GM18502 (cell line): ENCODE measurements around the gene DPYD.

Source experiments
- ATAC-seq: cut with Tn5 transposase; IDR thresholded peaks from one replicate; pipeline ENCODE4 v1.9.1; 2021; ENCODE audit warnings: mild to moderate bottlenecking; ENCODE audit not compliant: unreplicated experiment, poor library complexity

The DPYD gene

GRCh38 chr1:97337250-97338030 is 583.4 kb downstream of the DPYD start:
- ATAC-seq = no peak

- no peak for ATAC-seq
Measured at GRCh38 chr1:97334454-97334853, 586.4 kb downstream of the DPYD start.

GRCh38 chr1:97332716-97333115 is 588.1 kb downstream of the DPYD start:
- ATAC-seq = no peak

GRCh38 chr1:97331165-97331564 is 589.7 kb downstream of the DPYD start:
- no peak for ATAC-seq

- no peak for ATAC-seq
Measured at GRCh38 chr1:97314685-97315084, 606.1 kb downstream of the DPYD start.

GRCh38 chr1:97308131-97308530 is 612.7 kb downstream of the DPYD start:
- no peak for ATAC-seq

- ATAC-seq = no peak
Measured at GRCh38 chr1:97307568-97307967, 613.3 kb downstream of the DPYD start.

- no peak for ATAC-seq
Measured at GRCh38 chr1:97307151-97307550, 613.7 kb downstream of the DPYD start.

- no peak for ATAC-seq
Measured at GRCh38 chr1:97306504-97306903, 614.3 kb downstream of the DPYD start.

- ATAC-seq = no peak
Measured at GRCh38 chr1:97304366-97304765, 616.5 kb downstream of the DPYD start.

- ATAC-seq = no peak
Measured at GRCh38 chr1:97298966-97299365, 621.9 kb downstream of the DPYD start.

- no peak for ATAC-seq
Measured at GRCh38 chr1:97297611-97298010, 623.2 kb downstream of the DPYD start.

- no peak for ATAC-seq
Measured at GRCh38 chr1:97281962-97282361, 638.9 kb downstream of the DPYD start.

GRCh38 chr1:97277891-97278654 is 642.8 kb downstream of the DPYD start:
- ATAC-seq = no peak

GRCh38 chr1:97271916-97272788 is 648.7 kb downstream of the DPYD start:
- no peak for ATAC-seq

- peak; percentile 52 for ATAC-seq
Measured at GRCh38 chr1:97270508-97271307, 650.1 kb downstream of the DPYD start.

- no peak for ATAC-seq
Measured at GRCh38 chr1:97265630-97266029, 655.2 kb downstream of the DPYD start.

- no peak for ATAC-seq
Measured at GRCh38 chr1:97262842-97263241, 658.0 kb downstream of the DPYD start.

GRCh38 chr1:97258597-97258996 is 662.2 kb downstream of the DPYD start:
- no peak for ATAC-seq
